Retinal pigment epithelial cell (primary cell): ENCODE results near the gene CFAP119.
"Not testable (repeated sequence)": the region's sequence is repeated elsewhere in the genome, so short reads cannot be mapped to it uniquely, and the experiment has no call there.

ENCODE experiments used
- DNase-seq: peaks from one replicate; pipeline ENCODE4 v3.0.0-alpha.2; 2010; ENCODE audit warnings: low read depth
- H3K4me3 ChIP-seq: 2 replicates; pipeline ENCODE4 v1.5.1; 2011; ENCODE audit warnings: mild to moderate bottlenecking, low read length, control low read depth, moderate library complexity
- CTCF ChIP-seq: conservative IDR thresholded peaks from 2 replicates; pipeline ENCODE4 v1.5.1; 2011; ENCODE audit warnings: low read depth, low read length, control low read depth, inconsistent platforms

Gene CFAP119

GRCh38 chr16:30761928-30762902 is at the start of gene CFAP119, which contains the start of gene RNF40:
CFAP119 (minus strand) TSS chr16:30762062; CDS start chr16:30761748, 314 bp downstream.
RNF40 (plus strand) TSS chr16:30762322; CDS start chr16:30762546, 224 bp downstream.
- peak within 1 kb of the TSS; percentile 95 for H3K4me3 ChIP-seq
- DNase-seq, result peak; percentile 94

GRCh38 chr16:30809675-30810074 is 47.8 kb upstream of the CFAP119 start:
- not testable (repeated sequence) for H3K4me3 ChIP-seq

More at GRCh38 chr16:30761928-30762902, at the start of gene CFAP119, which contains the start of gene RNF40:
- no peak for TF ChIP-seq CTCF

GRCh38 chr16:30808890-30809426 is 47.1 kb upstream of the CFAP119 start:
- DNase-seq, H3K4me3 ChIP-seq: not testable (repeated sequence)

More at GRCh38 chr16:30809675-30810074, 47.8 kb upstream of the CFAP119 start:
- not testable (repeated sequence) for DNase-seq

GRCh38 chr16:30808146-30808545 is 46.3 kb upstream of the CFAP119 start:
- no peak for DNase-seq
- TF ChIP-seq CTCF, result no peak
- no peak overlapping the region for H3K4me3 ChIP-seq

GRCh38 chr16:30805370-30806169 is 43.7 kb upstream of the CFAP119 start:
- DNase-seq, result peak; percentile 36
- TF ChIP-seq CTCF, result no peak
- H3K4me3 ChIP-seq, result peak overlapping the region; percentile 69

- no peak for DNase-seq
- TF ChIP-seq CTCF, result no peak
- peak overlapping the region; percentile 69 for H3K4me3 ChIP-seq
These were observed 43.2 kb upstream of the CFAP119 start for GRCh38 chr16:30805056-30805369.

- no peak overlapping the region for H3K4me3 ChIP-seq
- TF ChIP-seq CTCF, result no peak
- no peak for DNase-seq
These were observed 41.1 kb upstream of the CFAP119 start for GRCh38 chr16:30802936-30803335.
